KMS-11 (cell line): ENCODE results near the gene CDH4.

ENCODE experiments used
- H2AFZ ChIP-seq: fragments of 200-600 bp; sonication (generic); 2 replicates; pipeline ENCODE4 v1.6.1; 2016; ENCODE audit warnings: antibody characterized with exemption, mixed run types, low read depth
- H3K27ac ChIP-seq: fragments of 200-600 bp; sonication (generic); 2 replicates; pipeline ENCODE4 v1.6.1; 2016; ENCODE audit warnings: mild to moderate bottlenecking, mixed run types
- H3K27me3 ChIP-seq: fragments of 200-600 bp; sonication (generic); 2 replicates; pipeline ENCODE4 v1.6.1; 2017; ENCODE audit warnings: mild to moderate bottlenecking, low read depth, mixed run types, moderate library complexity; ENCODE audit not compliant: insufficient read depth
- H3K36me3 ChIP-seq: fragments of 200-600 bp; sonication (generic); 2 replicates; pipeline ENCODE4 v1.6.1; 2017; ENCODE audit warnings: mild to moderate bottlenecking, mixed run types; ENCODE audit not compliant: insufficient read depth
- H3K4me1 ChIP-seq: fragments of 200-600 bp; sonication (generic); 2 replicates; pipeline ENCODE4 v1.6.1; 2016; ENCODE audit warnings: mild to moderate bottlenecking, low read depth, mixed run types; ENCODE audit not compliant: poor library complexity, severe bottlenecking
- H3K4me2 ChIP-seq: fragments of 200-600 bp; sonication (generic); 2 replicates; pipeline ENCODE4 v1.7.0; 2016; ENCODE audit warnings: mild to moderate bottlenecking, mixed run types
- H3K4me3 ChIP-seq: fragments of 200-600 bp; sonication (generic); IDR thresholded peaks from 2 replicates; pipeline ENCODE4 v1.6.1; 2017; ENCODE audit warnings: low read depth, low read length, mixed read lengths; ENCODE audit not compliant: insufficient read depth
- H3K79me2 ChIP-seq: fragments of 200-600 bp; sonication (generic); 2 replicates; pipeline ENCODE4 v1.6.1; 2016; ENCODE audit warnings: low read depth, mixed run types; ENCODE audit not compliant: insufficient read depth
- H3K9ac ChIP-seq: fragments of 200-600 bp; sonication (generic); 2 replicates; pipeline ENCODE4 v1.6.1; 2016; ENCODE audit warnings: mild to moderate bottlenecking, mixed run types
- H4K20me1 ChIP-seq: fragments of 200-600 bp; sonication (generic); 2 replicates; pipeline ENCODE4 v1.6.1; 2016; ENCODE audit warnings: mild to moderate bottlenecking, mixed run types; ENCODE audit not compliant: insufficient read depth
- CTCF ChIP-seq: fragments of 200-600 bp; sonication (generic); conservative IDR thresholded peaks from 2 replicates; pipeline ENCODE4 v1.6.1; 2017; ENCODE audit warnings: low read depth, mild to moderate bottlenecking, antibody characterized with exemption, low read length, moderate library complexity, mixed read lengths

CDH4 gene

GRCh38 chr20:61986762-61987321 lies 734.8 kb downstream of the CDH4 start:
- H3K4me3 ChIP-seq, result no peak overlapping the region
- H3K79me2 ChIP-seq, result no peaks in the 10 kb centered on the region
- H3K27me3 ChIP-seq, result no peaks in the 10 kb centered on the region
- H3K9ac ChIP-seq, result no peak overlapping the region
- H3K4me2 ChIP-seq, result no peak overlapping the region
- no peak overlapping the region for H2AFZ ChIP-seq
- no peak overlapping the region for H3K27ac ChIP-seq
- no peaks in the 10 kb centered on the region for H4K20me1 ChIP-seq
- peaks cover 3% of the 10 kb centered on the region; the same call in 1 of the 2 replicates for H3K36me3 ChIP-seq
- TF ChIP-seq CTCF, result no peak
- H3K4me1 ChIP-seq, result no peaks in the 10 kb centered on the region

DNA sequence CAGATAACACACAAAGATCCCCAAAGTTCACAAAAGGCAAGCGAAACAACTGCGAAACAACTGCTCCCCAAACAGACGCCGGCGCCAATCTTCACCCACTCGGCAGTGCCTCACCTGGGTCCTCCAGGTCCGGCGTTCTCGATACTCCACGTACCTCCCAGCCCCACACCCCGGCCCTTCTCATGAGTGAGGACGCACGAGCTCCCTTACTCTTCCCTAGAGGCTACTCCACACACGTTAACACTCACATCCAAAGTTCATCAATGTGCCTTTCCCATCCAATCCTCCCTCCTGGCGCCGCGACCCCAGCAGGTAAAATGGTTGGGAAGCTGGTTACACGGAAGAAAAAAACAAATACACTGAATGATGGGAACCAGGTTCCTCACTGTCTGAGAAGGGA lies 736.6 kb downstream of the CDH4 start:
- Histone ChIP-seq H4K20me1 (no peaks in the 10 kb centered on the region), H3K36me3 (peaks cover 3% of the 10 kb centered on the region; the same call in 1 of the 2 replicates), H3K79me2 (no peaks in the 10 kb centered on the region), H3K4me2 (no peak overlapping the region), H3K27me3 (no peaks in the 10 kb centered on the region), H2AFZ (no peak overlapping the region), H3K4me1 (no peaks in the 10 kb centered on the region), H3K9ac (no peak overlapping the region), H3K27ac (no peak overlapping the region), H3K4me3 (no peak overlapping the region)
- no peak for TF ChIP-seq CTCF

DNA sequence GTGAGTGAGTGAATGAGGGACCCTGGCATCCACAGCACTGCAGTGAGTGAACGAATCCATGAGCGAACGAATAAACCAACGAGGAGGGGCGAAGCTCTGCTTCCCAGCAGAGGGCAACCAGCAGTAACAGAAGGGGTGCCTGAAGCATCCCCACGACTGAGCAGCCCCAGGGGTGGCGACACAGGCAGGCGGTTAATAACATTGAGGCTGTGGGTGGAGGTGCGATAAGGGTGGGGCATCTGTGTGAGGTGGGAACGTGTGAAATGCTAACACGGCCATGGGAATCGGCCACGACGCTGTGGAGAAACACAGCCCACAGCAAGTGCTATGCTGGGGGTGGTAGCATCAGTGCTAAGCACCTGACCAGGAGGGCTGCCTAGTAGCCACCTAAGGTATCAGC lies 737.7 kb downstream of the CDH4 start:
- Histone ChIP-seq H3K27ac (no peak overlapping the region), H3K4me2 (no peak overlapping the region), H3K4me1 (no peaks in the 10 kb centered on the region), H3K27me3 (no peaks in the 10 kb centered on the region), H3K36me3 (peaks cover 3% of the 10 kb centered on the region; the same call in 1 of the 2 replicates), H3K9ac (no peak overlapping the region), H4K20me1 (no peaks in the 10 kb centered on the region), H3K79me2 (no peaks in the 10 kb centered on the region), H3K4me3 (no peak overlapping the region), H2AFZ (no peak overlapping the region)
- no peak for TF ChIP-seq CTCF
